GM19023 (cell line): Measurements from ENCODE around the gene RAPGEF6.
"Not testable (repeated sequence)": the region's sequence is repeated elsewhere in the genome, so short reads cannot be mapped to it uniquely, and the experiment has no call there.

Experiments
- ATAC-seq: cut with Tn5 transposase; IDR thresholded peaks from one replicate; pipeline ENCODE4 v1.9.1; 2021; ENCODE audit warnings: mild to moderate bottlenecking, moderate library complexity; ENCODE audit not compliant: unreplicated experiment

The RAPGEF6 gene

DNA sequence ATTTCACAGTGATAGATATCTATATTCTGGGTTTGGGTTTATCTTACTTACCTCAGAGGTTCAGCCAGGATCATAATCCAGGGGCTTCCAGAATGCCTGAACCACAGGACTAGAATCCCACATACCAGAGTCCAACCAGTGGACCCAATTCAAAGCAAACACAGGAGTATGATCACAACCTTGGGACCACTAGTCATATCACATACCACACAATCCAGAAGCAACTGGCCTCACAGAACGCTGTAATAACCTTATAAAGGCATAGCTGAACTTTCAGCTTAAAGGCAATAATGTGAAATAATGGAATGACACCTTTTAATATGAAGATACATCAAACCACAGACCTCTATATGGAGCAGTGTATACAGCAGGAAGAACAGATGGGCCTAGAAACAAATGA lies 25.3 kb downstream of the RAPGEF6 start:
- ATAC-seq = no peak

DNA sequence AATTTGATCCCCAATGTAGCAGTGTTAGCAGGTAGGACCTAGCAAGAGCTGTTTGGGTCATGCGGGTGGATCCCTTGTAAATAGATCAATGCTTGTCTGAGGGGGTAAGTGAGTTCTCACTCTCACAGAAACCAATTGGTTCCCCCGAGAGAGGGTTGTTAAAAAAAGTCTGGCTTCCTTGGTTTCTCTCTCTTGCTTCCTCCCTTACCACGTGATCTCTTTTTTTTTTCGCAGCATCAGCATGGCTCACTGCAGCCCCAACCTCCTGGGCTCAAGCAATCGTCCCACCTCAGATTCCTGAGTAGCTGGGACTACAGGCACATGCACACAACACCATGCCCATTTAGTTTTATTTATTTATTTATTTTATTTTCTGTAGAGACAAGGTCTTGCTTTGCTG lies 26.4 kb downstream of the RAPGEF6 start:
- no peak for ATAC-seq

DNA sequence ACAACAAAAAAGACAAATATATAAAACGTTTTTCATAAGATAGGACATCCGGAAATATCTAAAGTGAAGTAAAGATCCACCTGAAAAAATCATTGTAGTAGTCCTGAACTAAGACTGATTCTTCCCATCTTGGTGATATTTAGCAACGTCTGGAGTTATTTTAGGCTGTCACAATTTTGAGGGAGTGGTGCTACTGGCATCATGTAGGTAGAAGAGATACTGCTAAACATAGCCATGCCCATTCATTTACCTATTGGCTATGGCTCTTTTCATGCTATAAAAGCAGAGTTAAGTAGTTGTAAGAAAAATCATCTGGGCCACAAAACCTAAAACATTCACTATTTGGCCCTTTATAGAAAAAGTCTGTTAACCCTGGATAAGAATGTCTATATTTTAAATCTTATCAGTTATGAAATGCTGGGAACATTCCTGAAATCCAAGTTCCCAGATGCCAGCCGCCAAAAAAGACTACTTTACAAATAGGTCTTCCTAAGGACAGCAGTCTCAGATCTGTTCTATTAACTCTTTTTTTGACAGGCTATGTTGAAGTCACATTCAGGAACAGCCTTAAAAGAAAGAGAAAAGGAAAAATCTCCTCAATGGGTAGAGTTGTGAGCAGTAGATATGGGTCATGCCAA lies 27.0 kb downstream of the RAPGEF6 start:
- no peak for ATAC-seq

DNA sequence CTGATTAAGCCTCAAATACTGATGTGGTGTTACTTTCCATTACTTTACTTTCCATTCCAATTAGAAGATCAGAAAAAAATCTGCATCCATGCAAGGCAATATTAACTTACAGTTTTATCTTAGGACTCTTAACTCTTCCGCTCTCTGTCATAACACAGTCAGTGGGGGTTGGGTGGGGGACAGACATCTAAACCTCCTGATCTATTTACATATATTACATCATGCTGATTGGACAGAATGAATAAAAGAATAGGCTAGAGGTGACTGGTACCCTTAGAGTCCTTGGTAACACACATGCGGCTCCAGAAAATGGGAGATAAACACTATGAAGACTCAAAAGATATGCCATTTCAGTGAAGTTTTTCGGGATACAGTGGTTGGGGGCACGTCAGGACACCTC lies 27.6 kb downstream of the RAPGEF6 start:
- ATAC-seq = no peak

DNA sequence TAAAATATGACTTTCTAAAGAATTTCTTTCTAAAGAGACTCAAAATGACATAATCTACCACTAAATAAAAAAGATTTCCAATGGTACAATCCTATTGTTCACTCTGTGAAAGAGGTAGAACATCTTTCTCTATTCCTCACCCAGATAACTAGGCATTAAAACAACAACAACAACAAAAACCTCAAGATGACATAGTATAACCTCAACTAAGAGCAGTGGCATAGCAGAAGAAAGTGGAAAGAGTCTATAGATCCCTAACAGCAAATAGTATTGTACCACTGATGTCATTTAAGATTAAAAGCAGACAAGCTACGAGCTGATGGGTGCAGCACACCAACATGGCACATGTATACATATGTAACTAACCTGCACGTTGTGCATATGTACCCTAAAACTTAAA lies 29.9 kb downstream of the RAPGEF6 start:
- no peak for ATAC-seq

DNA sequence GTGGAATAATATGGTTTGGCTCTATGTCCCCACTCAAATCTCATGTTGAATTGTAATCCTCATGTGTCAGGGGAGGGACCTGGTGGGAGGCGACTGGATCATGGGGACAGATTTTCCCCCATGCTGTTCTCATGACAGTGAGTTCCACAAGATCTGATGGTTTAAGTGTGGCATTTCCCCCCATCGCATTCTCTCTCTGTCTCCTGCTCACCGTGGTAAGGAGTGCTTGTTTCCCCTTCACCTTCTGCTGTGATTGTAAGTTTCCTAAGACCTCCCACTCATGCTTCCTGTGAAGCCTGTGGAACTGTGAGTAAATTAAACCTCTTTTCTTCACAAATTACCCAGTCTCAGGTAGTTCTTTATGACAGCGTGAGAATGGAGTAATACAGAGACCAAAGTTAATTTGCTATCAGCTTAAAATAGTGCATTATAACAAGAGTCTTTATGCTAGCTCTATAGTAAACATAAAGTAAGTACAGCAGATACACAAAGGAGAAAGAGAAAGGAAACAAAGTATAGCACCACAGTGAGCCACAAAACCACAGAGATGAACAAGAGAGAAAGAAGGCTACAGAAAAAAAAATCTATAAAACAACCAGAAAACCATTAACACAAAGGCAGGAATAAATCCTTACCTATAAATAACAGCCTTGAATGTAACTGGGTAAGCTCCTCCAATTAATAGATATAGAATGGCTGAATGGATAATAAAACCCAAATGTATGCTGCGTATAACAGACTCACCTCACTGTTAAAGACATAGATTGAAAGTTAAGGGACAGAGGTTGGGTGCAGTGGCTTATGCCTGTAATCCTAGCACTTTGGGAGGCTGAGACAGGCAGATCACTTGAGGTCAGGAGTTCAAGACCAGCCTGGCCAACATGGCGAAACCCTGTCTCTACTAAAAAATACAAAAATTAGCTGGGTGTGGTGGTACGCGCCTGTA lies 39.7 kb downstream of the RAPGEF6 start:
- no peak for ATAC-seq

DNA sequence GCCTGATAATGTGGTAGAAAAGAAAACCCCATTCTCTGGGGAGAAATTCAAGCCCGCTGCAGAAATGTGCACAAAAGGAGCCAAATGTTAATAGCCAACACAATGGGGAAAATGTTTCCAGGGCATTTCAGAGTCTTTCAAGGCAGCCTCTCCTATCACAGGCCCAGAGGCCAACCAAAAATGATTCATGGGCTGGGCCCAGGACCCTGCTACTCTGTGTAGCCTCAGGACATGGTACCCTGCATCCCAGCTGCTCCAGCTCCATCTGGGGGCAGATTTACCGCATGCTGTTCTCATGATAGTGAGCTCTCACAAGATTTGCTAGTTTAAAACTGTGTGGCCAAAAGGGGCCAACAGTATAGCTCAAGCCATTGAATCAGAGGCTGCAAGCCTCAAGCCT lies 41.1 kb downstream of the RAPGEF6 start:
- ATAC-seq = no peak

DNA sequence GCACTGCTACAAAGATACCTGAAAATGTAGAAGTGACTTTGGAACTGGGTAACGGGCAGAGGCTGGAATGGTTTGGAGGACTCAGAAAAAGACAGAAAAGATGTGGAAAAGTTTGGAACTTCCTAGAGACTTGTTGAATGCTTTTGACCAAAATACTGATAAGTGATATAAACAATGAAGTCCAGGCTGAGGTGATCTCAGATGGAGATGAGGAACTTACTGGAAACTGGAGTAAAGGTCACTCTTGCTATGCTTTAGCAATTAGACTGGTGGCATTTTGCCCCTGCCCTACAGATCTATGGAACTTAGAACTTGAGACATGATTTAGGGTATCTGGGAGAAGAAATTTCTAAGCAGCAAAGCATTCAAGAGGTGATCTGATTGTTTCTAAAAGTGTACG lies 41.6 kb downstream of the RAPGEF6 start:
- ATAC-seq = not testable (repeated sequence)

DNA sequence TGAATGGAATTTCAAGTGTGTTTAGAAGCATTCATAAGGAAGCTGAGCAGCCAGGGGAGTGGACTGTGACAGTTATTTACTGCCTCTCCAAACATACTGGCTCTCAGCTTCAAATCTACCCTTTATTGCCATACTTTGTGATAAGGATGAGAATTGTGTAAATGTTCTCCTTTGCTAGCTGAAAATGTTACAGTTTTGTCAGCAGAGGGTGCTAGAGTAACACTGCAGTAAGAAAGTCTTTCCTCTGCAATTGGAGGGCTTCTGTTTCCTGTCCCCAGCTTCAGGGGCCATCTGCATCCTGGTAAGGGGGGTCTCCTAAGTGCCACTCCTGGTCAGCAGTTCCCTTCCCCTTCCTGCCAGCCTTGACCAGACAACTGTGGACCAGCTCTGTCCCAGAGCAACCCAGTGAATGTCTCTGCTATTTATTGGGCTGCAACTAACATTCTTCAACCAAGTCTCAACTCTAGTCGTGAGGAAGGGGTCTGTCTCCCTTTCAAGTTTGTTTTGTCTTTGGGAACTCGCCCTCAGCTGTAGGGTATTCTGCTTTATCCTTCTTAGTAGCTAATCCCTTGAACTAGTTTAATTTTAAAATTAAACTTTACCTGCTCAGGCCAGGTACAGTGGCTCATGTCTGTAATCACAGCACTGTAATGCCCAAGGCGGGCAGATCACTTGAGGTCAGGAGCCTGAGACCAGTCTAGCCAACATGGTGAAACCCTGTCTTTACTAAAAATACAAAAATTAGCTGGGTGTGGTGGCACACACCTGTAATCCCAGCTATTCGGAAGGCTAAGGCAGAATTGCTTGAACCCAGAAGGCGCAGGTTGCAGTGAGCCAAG lies 45.3 kb downstream of the RAPGEF6 start:
- no peak for ATAC-seq

DNA sequence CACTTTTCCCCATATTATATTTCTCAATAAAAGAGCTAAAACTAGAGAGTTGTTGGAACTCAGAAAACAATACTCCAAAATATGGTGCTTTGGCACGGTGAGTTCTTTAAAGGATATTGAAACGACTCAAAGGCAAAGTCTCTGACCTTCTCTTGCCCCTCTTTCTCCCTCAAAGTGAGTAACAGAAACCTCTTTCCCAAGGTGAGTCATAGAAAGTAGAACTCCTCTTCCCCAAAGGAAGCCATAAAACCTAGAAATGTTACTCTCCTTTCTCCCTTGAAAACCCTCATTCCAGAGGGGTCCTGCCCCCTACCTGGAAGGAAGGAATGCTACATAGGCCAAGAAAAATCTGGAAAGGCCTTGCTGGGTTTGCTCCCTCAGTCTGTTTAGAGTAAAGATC lies 47.5 kb downstream of the RAPGEF6 start:
- no peak for ATAC-seq

DNA sequence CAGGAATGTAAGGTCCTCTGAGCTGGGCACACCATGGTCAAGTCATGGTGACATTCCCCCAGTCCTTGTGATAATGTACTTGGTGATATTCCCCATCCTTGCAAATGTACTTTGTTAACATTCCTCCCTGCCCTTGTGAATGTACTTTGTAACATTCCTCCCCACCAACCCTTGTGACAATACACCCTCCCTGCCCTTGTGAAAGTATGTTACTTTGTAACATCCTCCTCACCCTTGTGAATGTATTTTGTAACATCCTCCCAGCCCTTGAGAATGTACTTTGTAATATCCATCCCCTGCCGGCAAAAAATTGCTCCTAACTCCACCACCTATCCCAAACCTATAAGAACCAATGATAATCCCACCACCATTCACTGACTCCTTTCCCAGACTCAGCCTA lies 53.3 kb downstream of the RAPGEF6 start:
- no peak for ATAC-seq

DNA sequence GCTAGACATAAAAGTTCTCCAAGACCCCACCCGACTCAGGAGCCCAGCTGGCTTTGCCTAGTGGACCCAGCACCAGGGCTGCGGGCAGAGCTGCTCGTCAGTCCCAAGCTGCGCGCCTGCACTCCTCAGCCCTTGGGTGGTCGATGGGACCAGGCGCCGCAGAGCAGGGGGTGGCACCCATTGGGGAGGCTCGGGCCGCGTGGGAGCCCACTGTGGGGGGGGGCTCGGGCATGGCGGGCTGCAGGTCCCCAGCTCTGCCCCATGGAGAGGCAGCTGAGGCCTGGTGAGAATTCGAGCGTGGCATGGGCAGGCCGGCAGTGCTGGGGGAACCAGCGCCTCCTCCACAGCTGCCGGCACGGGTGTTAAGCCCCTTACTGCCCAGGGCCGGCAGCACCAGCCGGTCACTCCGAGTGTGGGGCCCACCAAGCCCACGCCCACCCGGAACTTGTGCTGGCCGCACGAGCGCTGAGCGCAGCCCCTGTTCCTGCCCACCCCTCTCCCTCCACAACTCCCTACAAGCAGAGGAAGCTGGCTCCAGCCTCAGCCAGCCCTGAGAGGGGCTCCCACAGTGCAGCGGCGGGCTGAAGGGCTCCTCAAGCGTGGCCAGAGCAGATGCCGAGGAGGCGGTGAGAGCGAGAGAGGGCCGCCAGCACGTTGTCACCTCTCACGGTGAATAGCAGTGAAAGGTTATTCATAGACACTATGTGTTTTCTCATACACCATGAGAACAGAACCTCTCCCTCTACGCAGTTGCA lies 54.9 kb downstream of the RAPGEF6 start:
- ATAC-seq = no peak

DNA sequence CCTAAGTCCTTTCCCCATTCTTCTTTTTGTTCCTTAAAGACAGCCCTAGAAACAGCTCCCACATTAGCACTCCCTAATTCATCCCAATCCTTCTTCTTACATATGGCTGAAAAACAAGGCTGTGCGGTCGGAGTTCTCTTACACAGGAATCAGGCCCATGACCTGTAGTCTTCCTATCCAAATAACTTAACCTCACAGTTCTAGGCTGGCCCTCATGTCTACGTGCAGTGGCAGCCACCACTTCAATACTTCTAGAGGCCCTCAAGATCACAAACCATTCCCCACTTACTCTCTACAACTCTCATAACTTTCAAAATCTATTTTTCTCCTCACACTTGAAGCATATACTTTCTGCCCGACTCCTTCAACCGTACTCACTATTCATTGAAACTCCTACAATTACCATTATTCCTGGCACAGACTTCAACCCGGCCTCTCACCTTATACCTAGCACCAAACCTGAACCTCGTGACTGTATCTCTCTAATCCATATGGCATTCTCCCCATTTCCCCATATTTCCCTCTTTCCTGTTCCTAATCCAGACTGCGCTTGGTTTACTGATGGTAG lies 59.3 kb downstream of the RAPGEF6 start:
- ATAC-seq = no peak

DNA sequence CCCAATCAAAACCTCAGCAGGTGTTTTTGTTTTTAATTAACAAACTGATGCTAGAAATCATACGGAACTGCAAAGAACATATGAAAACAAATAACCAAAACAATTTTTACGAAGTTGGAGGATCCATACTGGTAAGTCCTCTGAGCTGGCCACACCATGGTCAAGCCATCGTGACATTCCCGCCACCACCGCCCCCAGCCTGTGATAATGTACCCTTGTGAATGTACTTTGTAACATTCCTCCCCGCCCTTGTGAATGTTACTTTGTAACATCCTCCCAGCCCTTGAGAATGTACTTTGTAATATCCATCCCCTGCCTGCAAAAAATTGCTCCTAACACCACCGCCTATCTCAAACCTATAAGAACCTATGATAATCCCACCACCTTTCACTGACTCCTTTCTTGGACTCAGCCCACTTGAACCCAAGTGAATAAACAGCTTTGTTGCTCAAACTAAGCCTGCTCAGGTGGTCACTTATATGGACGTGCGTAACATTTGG lies 63.3 kb downstream of the RAPGEF6 start:
- no peak for ATAC-seq

DNA sequence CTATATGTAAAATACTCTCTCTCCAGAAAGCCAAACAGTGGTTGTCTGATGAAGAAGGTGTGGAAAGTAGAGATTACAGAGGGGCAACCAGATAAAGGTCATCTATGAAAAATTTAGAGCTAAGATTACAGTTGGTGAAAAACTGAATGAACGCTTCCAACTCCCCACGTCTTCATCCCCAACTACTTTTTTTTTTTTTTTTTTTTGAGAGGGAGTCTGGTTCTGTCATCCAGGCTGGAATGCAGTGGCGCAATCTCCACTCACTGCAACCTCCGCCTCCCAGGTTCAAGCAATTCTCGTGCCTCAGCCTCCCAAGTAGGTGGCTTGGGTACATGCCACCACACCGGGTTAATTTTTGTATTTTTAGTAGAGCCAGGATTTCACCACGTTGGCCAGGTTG lies 64.3 kb downstream of the RAPGEF6 start:
- no peak for ATAC-seq

DNA sequence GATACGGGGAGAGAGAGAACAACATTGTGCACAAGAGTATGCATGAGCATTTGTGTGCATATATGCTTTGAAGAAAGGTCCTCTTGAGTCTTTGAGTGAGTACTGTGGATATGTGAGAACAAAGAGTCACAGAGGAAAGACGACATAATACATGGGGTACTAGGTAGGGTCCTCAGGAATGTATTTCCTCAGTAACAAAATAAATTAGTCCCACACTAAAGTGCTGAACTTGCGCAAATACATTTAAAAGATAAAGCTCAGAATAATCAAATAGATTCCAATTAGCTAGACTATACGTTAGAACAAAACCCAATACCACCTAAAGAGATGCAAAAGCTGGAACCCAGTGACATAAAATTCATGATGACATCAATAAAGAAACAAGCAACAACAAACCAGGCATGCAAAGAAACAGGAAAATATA lies 70.8 kb downstream of the RAPGEF6 start:
- no peak for ATAC-seq

DNA sequence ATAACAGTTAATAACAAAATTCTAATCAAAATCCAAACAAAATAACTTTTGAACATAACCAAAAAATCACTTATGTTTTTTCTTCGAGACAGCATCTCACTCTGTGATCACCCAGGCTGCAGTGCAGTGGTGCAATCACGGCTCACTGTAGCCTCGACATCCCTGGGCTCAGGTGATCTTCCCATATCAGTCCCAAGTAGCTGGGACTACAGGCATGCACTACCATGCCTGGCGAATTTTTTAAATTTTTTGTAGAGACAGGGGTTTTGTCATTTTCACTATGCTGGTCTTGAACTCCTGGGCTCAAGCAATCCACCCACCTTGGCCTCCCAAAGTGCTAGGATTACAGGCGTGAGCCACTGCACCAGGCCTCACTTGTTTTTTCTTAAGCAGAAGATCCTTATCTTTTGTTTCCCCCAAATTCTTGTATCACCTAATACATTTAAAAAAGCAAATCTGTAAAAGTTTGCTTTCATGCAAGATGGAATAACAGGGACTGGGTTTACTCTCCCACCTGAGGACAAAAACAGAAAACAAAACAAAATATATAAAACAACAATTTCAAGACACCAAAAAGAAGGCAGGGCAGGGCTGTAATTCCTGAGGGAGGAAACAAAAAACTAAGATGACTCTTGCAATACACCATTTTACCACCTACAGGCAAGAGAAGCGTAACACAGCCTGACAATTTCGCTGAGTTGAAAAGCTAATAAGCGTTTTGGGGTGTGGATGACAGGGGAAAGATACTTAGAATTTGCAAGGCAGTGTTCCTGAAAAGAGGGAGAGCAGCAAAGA lies 71.4 kb downstream of the RAPGEF6 start:
- ATAC-seq = no peak

DNA sequence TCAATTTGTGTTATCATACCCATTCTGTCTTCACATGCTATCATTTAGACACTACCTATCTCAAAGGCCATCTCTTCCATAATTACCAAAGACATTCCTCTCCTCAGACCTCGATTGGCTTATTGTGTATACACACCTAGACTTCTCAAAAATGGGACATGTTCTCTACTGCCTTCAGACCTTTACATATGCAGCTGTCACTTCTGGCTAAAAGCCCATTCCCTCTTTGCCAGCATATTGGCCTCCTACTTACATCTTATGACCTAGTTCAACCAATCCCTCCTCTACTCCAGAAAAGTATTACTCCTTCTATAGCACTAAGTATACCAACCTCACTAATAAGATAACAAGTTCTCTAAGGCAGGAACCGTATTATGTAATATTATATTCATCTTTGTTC lies 84.4 kb downstream of the RAPGEF6 start:
- ATAC-seq = no peak

DNA sequence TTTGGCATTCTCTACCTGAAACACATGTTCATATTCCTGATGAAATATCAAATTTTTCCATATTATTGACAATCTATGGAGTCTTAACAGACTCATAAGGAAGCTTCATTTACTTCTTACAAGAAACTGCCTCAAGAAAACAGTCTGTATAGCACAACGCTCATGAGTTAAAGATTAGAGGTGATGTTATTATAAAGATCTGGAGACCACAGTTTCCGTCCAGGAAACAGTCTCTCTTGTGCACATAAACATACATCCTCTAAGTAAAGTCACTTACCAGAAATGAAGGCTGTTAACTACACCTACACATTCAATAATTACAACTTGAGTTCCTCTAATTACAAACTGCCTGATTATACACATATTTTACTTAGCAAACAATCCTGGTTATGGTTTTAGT lies 86.9 kb downstream of the RAPGEF6 start:
- no peak for ATAC-seq
